ENCODE measurements around the gene NCKAP1.

GRCh38 chr2:183034806-183035205 is 3.5 kb downstream of the NCKAP1 start:
- no peak for TF ChIP-seq CTCF (conservative IDR thresholded peaks at IDR 0.05; ENCODE audit: low read depth, low read length)
- no peak for TF ChIP-seq SMC3 (IDR thresholded peaks at IDR 0.05; ENCODE audit: low read depth, low read length)
- TF ChIP-seq RAD21 (IDR thresholded peaks at IDR 0.05; ENCODE audit: low read length), result no peak
- TF ChIP-seq POLR2A (IDR thresholded peaks at IDR 0.05; ENCODE audit: low read depth, low read length), result no peak
- no peak for TF ChIP-seq RCOR1 (IDR thresholded peaks at IDR 0.05; ENCODE audit: insufficient replicate concordance, low read length)
- TF ChIP-seq USF2 (IDR thresholded peaks at IDR 0.05; ENCODE audit: low read depth, low read length), result no peak
- TF ChIP-seq RFX5 (IDR thresholded peaks at IDR 0.05; ENCODE audit: low read depth, low read length), result no peak
- no peak for TF ChIP-seq NFE2L2 (IDR thresholded peaks at IDR 0.05; ENCODE audit: low read depth, low read length)
